Suppressor macrophage treated with lipopolysaccharide for 4 hours (primary cell): ENCODE data around the gene POGZ.

Source experiments
- DNase-seq: peaks from one replicate; pipeline ENCODE4 v3.0.0-alpha.2; 2020

POGZ gene

DNA sequence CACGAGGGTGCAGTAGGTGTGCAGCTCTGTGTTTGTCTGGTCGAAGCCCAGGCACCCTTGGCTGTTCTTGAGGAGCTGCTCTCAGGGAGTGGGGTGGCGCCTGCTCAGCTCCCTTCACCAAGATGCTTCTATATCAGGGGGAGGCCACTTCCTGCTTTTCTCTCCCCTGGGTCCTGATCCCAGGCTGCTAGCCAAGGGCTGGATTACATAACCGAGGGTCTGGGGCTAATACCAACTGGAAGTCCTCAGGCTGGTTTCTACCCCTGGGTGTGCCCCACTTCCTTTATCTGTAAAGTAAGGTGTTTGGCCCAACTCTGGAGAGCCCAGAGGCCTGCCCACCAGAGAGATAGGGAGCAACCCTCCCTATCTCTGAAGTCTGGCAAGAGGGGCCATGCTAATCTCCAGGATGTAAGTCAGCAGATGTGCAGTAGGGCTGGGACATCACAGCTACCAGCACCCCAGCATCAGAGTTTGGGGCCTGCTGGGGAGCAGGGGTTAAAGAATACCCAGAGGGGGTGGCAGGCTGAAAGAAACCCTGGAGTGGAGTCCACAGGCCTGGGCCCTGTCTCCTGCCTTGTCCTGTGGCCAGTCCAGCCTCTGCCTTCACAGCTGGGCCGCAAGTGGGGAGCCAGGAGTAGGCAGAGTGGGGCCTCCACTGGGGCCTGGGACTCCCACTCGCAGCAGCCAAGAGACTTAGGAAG lies 88.9 kb downstream of the POGZ start:
- DNase-seq: no peak

DNA sequence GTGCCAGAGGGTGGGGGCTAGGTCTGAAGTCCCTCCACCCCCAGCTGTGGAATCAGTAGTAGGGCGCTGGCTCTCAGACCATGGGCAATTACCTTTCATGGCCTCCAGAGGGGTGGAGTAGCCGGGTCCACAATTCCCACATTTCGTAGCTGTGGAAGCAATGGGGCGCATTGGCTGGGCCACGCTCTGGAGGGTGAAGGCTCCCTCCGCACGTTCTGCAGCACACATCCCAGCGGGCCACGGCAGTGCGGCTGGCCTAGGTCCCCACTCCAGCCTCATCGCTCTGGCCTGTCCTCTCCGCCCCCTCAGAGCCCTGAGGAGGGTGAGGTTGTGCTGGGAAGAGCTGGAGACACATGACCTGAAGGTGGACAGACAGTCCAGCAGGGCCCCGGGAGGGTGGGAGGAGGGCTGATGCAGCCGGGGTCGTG lies 89.7 kb downstream of the POGZ start:
- no peak for DNase-seq

DNA sequence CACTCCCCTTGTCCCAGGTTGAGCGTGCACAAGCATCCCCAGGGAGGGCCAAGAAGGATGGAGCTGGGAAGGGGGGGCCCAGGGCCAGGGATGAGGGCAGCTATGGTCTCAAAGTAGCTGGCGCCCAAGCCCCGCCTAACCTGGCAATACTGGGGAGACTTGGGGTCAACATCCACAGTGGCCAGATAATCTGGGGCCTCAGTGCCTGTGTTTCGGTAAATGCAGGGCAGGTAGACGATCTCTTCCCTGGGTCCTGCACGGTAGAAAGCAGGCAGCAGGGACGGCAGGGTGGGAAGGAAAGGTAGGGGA lies 90.0 kb downstream of the POGZ start:
- DNase-seq: no peak

DNA sequence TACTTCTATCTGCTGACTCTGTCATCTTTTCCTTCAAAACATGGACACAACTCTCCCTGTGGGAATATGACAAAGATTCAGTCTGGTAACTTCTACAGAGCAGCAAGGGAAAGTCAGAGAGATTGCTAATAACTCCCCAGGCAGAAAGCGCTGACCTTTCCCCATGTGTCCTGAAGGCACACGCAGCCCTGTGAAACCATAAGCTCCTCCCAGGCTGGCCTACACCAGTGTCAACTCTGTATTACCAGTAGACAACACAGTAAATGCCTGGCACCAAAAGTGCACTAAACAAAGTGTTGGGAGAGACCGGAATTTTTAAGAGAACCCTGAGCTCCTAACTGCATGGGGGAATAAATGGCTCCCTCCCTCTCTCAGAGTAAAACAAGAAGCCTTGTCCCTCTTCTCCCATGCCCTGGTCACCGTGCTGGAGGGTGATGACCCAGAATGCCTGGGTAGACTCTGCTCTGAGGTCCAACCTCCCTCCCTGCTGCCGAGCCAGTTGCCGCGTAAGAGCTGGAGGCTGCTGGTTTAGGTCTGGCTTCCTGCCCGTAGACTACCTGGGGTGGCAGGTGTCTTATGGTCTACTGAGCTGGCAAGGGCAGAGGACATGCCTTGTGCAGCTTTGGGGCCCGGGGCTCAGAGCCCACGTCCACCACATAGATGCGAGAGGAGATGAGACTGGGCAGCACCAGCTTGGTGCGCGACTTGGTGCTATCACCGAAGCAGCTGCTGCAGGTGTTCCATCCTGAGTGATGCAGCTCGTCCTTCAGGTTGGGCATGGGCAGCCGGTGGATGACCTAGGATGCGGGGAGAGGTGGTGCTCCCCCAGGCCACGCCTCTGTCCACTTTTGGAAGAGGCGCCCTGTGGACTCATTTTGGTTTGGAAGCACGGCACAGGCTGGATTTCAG lies 90.6 kb downstream of the POGZ start:
- DNase-seq: no peak

DNA sequence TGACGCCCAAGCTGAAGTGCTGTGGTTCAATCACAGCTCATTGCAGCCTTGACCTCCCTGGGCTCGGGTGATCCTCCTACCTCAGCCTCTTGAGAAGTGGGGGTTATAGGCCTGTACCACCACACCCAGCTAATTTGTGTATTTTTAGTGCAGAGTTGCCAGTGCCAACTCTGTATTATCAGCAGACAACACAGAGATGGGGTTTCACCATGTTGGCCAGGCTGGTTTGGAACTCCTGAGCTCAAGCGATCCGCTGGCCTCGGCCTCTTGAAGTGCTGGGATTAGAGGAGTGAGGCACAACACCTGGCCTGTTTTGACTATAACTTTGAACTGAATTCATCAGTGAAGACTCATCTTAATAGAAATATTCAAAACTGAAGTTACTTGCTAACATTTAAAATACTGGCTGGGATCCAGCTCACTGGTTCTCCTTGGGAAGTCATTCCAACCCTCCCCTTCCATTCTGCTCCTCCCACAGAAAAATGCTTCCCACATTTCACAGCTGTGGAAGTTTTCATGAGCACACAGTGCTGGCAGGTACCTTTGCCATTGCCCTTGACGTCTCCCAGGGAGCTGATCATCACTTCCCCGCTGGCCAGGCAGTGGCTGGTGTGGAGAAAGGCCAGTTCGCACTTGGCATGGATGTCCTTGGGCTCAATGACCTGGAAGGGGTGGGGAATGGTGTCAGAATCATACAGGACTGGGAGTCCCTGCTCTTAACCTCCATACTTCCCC lies 91.5 kb downstream of the POGZ start:
- no peak for DNase-seq

DNA sequence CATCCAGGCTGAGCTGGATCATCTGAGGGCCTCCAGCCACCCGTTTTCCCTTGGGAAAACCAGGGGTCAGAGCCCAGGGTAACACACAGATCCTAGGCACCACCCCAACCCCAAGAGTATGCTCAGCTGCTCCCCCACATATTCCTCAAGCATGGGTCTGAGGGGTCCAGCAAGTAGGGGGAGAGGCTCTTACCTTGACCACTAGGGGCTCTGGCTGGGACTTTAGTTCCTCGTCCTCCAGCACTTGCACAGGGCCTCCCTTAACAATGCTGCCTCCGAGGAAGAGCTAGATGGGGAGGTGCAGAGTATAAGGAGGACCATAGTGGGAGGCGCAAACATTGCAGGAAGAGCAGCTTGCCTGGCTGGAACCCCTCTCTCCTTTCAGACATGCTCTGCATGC lies 94.3 kb downstream of the POGZ start:
- DNase-seq: no peak

DNA sequence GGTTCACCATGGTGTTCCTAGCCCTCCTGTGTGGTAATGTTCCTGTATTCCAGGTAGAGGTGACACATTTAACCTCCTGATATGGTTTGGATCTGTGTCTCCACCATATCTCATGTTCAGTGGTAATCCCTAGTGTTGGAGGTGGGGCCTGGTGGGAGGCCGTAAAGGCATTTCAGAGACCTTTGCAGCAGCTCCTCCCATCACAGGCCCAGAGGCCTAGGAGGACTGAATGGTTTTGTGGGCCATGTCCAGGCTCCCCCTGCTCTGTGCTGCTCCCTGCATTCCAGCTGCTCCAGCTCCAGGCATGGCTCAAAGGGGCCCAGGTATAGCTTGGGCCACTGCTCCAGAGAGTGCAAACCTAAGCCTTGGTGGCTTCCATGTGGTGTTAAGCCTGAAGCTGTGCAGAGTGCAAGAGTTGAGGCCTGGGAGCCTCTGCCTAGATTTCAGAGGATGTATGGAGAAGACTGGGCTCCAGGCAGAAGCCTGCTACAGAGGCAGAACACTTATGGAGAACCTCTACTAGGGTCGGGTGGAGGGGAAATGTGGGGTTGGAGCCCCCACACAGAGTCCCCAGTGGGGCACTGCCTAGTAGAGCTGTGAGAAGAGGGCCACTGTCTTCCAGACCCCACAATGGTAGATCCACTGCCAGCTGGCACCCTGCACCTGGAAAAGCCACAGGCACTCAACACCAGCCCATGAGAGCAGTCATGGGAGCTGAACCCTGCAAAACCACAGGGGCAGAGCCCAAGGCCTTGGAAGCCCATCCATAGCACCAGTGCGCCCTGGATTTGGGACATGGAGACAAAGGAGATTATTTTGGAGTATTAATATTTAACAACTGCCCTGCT lies 96.8 kb downstream of the POGZ start:
- DNase-seq: no peak

DNA sequence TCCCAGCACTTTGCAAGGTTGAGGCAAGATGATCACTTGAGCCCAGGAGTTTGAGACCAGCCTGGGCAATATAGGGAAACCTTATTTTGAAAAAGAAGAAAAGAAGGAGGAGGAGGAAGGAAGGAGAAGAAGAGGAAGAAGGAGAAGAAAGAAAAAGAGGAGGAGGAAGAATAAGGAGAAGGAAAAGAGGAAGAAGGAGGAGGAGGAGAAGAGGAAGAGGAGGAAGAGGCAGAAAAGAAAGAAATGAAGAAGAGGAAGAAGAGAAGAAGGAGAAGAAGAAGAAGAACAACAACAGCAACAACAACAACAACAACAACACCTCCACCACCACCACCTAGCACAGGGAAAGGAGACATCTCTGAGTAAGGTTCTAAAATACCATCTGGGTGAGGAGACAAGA lies 97.4 kb downstream of the POGZ start:
- no peak for DNase-seq

DNA sequence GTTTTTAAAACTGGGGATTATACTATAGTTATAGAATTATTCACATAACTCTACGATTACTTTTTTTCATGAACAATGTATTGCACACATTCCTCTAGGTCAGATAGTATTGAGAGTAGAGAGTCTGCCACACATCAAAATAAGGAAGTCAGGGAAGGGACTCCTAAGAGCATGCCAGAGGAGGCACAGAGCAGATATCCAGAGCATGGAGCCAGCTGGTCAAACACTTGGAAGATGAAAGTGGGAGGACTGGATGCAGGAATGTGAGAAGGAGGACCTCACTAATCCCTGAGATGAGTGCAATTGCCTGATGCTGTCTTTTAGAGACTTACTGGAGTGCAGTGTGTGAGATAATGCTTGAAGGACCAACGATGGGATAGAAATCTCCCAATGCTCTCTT lies 102.6 kb downstream of the POGZ start:
- DNase-seq: no peak
